Inflammatory macrophage treated with lipopolysaccharide for 1 hour (primary cell): ENCODE results near the gene SEPTIN1.
A peak's percentile ranks its signal among the peaks of the same experiment; 100 is the strongest.

Source experiments
- DNase-seq, 2 donors: peaks; one replicate each; pipeline ENCODE4 v3.0.0-alpha.2; 2020 to 2022

The SEPTIN1 gene

GRCh38 chr16:30335598-30336474 lies 46.5 kb downstream of the SEPTIN1 start:
- peak in 1 of 2 donors; percentile 9 for DNase-seq

- DNase-seq: peak; percentile 70 to 76
Observed at GRCh38 chr16:30335028-30335597, 47.2 kb downstream of the SEPTIN1 start.

- peak; percentile 79 to 81 for DNase-seq
Observed at GRCh38 chr16:30334473-30334989, 47.8 kb downstream of the SEPTIN1 start.
